Lower leg skin (tissue), 4 donors: ENCODE data around the gene LILRB5. TPM values are rescaled to one million over a fixed set of nuclear protein-coding genes. Genes with fewer than 3 reads are reported as not detected.

Source experiments
- DNase-seq, 2 donors: peaks; one replicate each; pipeline ENCODE4 v3.0.0-alpha.2; 2019; ENCODE audit warnings: low spot score in 2 of 2
- H3K4me3 ChIP-seq: fragments of 200-600 bp; sonication (generic); 2 replicates; pipeline ENCODE4 v1.5.1; 2017; ENCODE audit warnings: mild to moderate bottlenecking, low read depth; ENCODE audit not compliant: poor library complexity, severe bottlenecking
- POLR2A ChIP-seq, 2 donors: fragments of 450-650 bp; IDR thresholded peaks; one replicate each; pipeline ENCODE4 v1.6.1; 2016 to 2017; ENCODE audit warnings: antibody characterized with exemption in 2 of 2, mild to moderate bottlenecking in 1 of 2, moderate library complexity in 1 of 2
- WGBS, 2 donors: methylation state at CpG; one replicate each; pipeline ENCODE4 v1.1.5; 2018; 5-methylcytosine and 5-hydroxymethylcytosine counted together
- intact Hi-C: fragments of 100-400 bp; cut with DNase I; formaldehyde crosslinking; loops from one replicate; pipeline ENCODE4 v1.15.0; 2023; ENCODE audit warnings: low total_unique reads
- total RNA-seq, 4 donors: library from RNA; depleted of rRNA; stranded (reverse); fragments of >200 nt; gene quantifications; one replicate each; pipeline ENCODE4 v1.1.0, GENCODE V29; 2016
- TF ChIP-seq, protein P1 (sequence below), 3 donors: fragments of 450-650 bp; IDR thresholded peaks; one replicate each; pipeline ENCODE4 v1.5.1; 2016; ENCODE audit warnings: antibody characterized with exemption in 3 of 3, mild to moderate bottlenecking in 3 of 3, moderate library complexity in 2 of 3

LILRB5 gene
- 1 to 10 TPM; 2.5 to 4.9 (median 4.1) TPM for total RNA-seq

DNA sequence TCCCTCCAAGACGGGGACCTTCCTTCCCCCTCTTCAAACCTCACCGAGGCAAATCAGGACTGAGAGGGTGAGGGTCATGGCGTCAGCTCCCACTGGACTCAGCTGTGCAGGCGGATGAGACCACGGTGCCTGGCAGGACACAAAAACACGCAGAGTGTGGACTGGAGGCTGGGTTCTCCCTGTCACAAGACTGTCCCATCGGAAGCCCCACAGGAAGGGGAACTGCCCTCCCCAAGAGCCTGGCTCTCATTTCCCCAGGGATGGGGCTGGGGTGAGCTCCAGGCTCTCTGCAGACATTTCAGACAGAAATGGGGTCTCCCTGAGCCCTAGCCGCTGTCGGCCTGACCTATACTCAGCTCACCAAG is at the start of gene LILRB5:
TSS of gene LILRB5 (minus strand) at position 158 of the 365 bp plus-strand sequence. CDS start at position 78, 80 bp downstream.
- DNase-seq: peak in 1 of 2 donors; percentile 82
- intact Hi-C loops: no loop called here
- WGBS, 2 donors: 66 to 67% methylated on average over 9 of the region's 9 CpGs
- no peak within 1 kb of the TSS for H3K4me3 ChIP-seq
- TF ChIP-seq POLR2A (IDR thresholded peaks at IDR 0.05): no peak
- TF ChIP-seq, protein P1, sequence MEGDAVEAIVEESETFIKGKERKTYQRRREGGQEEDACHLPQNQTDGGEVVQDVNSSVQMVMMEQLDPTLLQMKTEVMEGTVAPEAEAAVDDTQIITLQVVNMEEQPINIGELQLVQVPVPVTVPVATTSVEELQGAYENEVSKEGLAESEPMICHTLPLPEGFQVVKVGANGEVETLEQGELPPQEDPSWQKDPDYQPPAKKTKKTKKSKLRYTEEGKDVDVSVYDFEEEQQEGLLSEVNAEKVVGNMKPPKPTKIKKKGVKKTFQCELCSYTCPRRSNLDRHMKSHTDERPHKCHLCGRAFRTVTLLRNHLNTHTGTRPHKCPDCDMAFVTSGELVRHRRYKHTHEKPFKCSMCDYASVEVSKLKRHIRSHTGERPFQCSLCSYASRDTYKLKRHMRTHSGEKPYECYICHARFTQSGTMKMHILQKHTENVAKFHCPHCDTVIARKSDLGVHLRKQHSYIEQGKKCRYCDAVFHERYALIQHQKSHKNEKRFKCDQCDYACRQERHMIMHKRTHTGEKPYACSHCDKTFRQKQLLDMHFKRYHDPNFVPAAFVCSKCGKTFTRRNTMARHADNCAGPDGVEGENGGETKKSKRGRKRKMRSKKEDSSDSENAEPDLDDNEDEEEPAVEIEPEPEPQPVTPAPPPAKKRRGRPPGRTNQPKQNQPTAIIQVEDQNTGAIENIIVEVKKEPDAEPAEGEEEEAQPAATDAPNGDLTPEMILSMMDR (IDR thresholded peaks at IDR 0.05): no peak

DNA sequence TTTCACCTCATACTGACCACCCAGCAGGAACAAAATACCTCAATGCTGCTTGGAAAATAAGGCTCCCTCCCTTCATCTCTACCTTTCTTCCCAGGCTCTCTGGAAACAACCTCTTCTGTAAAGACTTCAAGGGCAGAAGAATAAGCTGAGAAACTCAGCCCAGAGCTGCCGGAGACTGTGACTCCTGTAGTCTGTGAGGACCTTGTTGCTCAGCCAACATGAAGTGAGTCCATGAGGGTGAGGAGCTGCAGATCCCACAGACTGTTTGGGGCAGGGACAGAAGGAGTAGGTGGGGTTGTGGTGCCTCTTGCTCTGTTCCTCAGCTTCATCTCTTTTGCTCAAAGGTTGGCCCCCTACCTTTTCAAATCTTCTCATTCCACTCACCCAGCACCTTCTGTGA is 48.1 kb upstream of the LILRB5 start:
- 85 to 100% methylated on average over 1 of the region's 1 CpG for WGBS, 2 donors
- intact Hi-C loops: no loop called here
- peak in 1 of 2 donors; percentile 54 for DNase-seq
- H3K4me3 ChIP-seq: no peak overlapping the region
- TF ChIP-seq POLR2A (IDR thresholded peaks at IDR 0.05): no peak
- TF ChIP-seq, protein P1 (IDR thresholded peaks at IDR 0.05): no peak

DNA sequence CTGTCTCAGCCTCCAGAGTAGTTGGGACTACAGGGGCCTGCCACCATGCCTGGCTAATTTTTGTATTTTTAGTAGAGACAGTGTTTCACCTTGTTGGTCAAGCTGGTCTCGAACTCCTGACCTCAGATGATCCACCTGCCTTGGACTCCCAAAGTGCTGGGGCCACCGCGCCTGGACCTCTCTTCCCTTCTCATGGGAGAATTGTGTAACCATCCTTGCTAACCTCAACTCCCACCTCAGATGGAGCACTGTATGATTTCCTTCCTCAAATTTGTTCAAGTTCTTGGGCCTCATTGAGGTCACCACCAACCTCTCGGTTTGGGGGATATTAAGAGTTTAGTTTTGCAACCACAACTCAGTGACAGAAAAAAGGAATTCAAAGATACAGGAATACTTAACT is 45.2 kb upstream of the LILRB5 start:
- no peak overlapping the region for H3K4me3 ChIP-seq
- TF ChIP-seq, protein P1 (IDR thresholded peaks at IDR 0.05): no peak
- no peak for TF ChIP-seq POLR2A (IDR thresholded peaks at IDR 0.05)
- DNase-seq: peak in 1 of 2 donors; percentile 63
- 68 to 69% methylated on average over 4 of the region's 4 CpGs for WGBS, 2 donors
- intact Hi-C loops: no loop called here

DNA sequence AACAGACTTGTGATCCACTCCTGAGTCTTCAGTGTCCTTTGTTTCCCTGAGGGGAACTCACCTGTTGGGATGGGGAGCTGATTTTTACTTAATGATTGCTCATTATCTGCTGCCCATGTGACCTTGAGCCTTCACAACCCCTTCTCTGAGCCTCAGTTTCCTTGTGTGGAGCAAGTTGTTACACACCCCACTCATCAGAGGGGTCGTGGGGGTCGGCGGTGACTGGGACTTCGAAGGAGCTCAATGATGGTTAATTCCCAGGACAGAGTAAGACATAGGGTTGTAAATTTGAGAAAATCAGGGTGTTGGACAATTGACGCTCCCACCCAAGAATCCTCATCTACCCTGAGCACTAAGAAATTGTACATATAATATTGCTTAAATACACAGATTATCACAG is 42.4 kb upstream of the LILRB5 start:
- intact Hi-C loops: no loop called here
- 87 to 92% methylated on average over 5 of the region's 5 CpGs for WGBS, 2 donors
- no peak overlapping the region for H3K4me3 ChIP-seq
- peak in 1 of 2 donors; percentile 37 for DNase-seq
- no peak for TF ChIP-seq POLR2A (IDR thresholded peaks at IDR 0.05)
- TF ChIP-seq, protein P1 (IDR thresholded peaks at IDR 0.05): no peak

DNA sequence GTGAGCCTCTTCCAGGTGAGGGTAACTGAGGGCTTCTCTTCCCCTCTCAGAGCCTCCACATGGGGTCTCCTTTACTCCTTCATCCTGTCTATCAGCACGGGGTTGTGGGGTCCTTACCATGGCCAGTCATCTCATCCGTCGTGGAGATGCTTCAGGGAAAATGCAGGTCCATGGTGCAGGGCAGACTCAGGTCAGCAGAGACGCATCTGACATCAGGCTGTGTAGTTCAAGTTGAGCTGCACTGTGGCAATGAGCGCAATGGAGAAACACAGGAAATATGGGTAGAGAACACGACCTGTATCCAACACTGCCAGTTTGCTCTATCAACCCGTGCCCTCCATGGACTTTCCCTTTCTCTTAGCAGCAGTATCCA is 42.0 kb upstream of the LILRB5 start:
- intact Hi-C loops: no loop called here
- peak in 1 of 2 donors; percentile 49 for DNase-seq
- 62 to 63% methylated on average over 7 of the region's 7 CpGs for WGBS, 2 donors

More for the DNA sequence above, 42.0 kb upstream of the LILRB5 start:
- H3K4me3 ChIP-seq: no peak overlapping the region
- TF ChIP-seq POLR2A (IDR thresholded peaks at IDR 0.05): no peak
- TF ChIP-seq, protein P1 (IDR thresholded peaks at IDR 0.05): no peak
